GM18861 (cell line): ENCODE results near the gene TMEM198.

Source experiments
- ATAC-seq: cut with Tn5 transposase; IDR thresholded peaks from one replicate; pipeline ENCODE4 v1.9.1; 2021; ENCODE audit not compliant: unreplicated experiment

TMEM198 gene

GRCh38 chr2:219575566-219576504, 32.0 kb downstream of the TMEM198 start:
- no peak for ATAC-seq

- ATAC-seq: no peak
Measured at GRCh38 chr2:219576505-219577388, 32.9 kb downstream of the TMEM198 start.

- ATAC-seq: no peak
Measured at GRCh38 chr2:219578811-219579613, 35.2 kb downstream of the TMEM198 start.

- ATAC-seq: no peak
Measured at GRCh38 chr2:219581346-219581745, 37.5 kb downstream of the TMEM198 start.

- ATAC-seq: no peak
Measured at GRCh38 chr2:219591091-219591490, 47.3 kb downstream of the TMEM198 start.

- no peak for ATAC-seq
Measured at GRCh38 chr2:219592736-219593135, 48.9 kb downstream of the TMEM198 start.

GRCh38 chr2:219593154-219593553, 49.3 kb downstream of the TMEM198 start:
- ATAC-seq: no peak

GRCh38 chr2:219595256-219595655, 51.4 kb downstream of the TMEM198 start:
- no peak for ATAC-seq

GRCh38 chr2:219596954-219597551, 53.2 kb downstream of the TMEM198 start:
- no peak for ATAC-seq

GRCh38 chr2:219597552-219598307, 53.9 kb downstream of the TMEM198 start, which contains the start of gene STK11IP:
Gene STK11IP (plus strand): TSS chr2:219597857. CDS start chr2:219598120, 263 bp downstream.
- ATAC-seq: peak; percentile 83

- ATAC-seq: no peak
Measured at GRCh38 chr2:219598308-219599078, 54.7 kb downstream of the TMEM198 start.
